ENCODE data around the gene RAD1.

DNA sequence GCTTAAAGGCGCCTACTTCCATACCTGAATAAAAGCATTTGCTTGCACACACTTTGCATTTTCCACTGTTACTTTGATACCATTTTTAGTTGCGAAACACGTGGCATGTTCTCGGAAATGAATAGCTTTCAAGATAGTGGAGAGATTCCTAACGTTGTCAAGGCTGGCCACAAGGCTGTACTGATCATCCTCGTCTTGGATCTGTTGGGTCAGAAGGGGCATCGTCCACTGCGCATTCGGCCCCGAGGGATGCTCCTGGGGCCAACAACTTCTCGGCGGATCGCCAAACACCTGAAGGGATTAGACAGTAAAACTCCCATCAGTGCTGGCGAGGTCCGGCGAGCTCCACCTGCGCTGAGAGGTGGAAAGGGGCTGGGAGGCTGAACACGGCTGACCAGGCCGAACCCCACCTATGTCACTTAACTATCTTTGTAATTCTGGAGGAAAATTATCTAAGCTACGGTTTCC, 599 bp downstream of the RAD1 start:
- TF ChIP-seq, protein P1, sequence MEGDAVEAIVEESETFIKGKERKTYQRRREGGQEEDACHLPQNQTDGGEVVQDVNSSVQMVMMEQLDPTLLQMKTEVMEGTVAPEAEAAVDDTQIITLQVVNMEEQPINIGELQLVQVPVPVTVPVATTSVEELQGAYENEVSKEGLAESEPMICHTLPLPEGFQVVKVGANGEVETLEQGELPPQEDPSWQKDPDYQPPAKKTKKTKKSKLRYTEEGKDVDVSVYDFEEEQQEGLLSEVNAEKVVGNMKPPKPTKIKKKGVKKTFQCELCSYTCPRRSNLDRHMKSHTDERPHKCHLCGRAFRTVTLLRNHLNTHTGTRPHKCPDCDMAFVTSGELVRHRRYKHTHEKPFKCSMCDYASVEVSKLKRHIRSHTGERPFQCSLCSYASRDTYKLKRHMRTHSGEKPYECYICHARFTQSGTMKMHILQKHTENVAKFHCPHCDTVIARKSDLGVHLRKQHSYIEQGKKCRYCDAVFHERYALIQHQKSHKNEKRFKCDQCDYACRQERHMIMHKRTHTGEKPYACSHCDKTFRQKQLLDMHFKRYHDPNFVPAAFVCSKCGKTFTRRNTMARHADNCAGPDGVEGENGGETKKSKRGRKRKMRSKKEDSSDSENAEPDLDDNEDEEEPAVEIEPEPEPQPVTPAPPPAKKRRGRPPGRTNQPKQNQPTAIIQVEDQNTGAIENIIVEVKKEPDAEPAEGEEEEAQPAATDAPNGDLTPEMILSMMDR (IDR thresholded peaks at IDR 0.05): no peak
- no peak for TF ChIP-seq POLR2A (IDR thresholded peaks at IDR 0.05)
